ENCODE measurements around the gene GRB2. TPM values are rescaled to one million over a fixed set of nuclear protein-coding genes. Genes with fewer than 3 reads are reported as not detected.

Gene GRB2
- total RNA-seq, 1 donor from 2014 or later = 65.7 TPM

DNA sequence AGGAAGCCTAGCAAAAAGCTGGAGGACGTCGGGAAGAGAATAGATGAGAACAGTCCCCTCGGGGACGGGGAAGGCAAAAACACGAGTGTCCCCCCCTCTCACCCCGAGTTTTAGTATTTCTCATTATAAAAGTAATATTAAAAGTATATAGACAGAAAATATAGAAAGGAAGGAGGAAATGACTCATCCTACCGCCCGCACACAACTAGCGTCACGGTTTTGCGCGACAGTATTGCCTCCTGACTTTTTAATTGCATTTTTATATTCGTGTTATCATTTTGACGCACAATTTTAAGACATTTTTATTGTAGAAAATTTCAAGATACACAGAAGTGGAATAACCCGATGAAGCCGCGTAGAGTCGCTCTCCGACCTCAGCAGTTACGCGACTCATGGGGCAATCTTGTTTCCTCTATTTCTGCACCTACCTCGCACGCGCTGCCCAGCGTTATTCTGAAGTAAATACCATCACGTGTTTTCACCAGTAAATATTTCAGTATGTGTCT, 115.6 kb downstream of the GRB2 start:
- peak overlapping the region; percentile 86 to 90 for H3K27ac ChIP-seq
- peak overlapping the region; percentile 69 to 80 for H3K4me3 ChIP-seq
- no peaks in the 10 kb centered on the region for H3K9me3 ChIP-seq
- no peaks in the 10 kb centered on the region for H3K27me3 ChIP-seq
- peak in 1 of 2 donors; percentile 80 for DNase-seq (ENCODE audit: low spot score in 2 of 2)
- intact Hi-C loops (cut with DNase I) = loop anchor here (1.0 kb wide), 3 partner anchors 19 to 377 kb away; partner anchors contain the start of genes GRB2, MIF4GD, RECQL5 and SAP30BP
- TF ChIP-seq, protein P1, sequence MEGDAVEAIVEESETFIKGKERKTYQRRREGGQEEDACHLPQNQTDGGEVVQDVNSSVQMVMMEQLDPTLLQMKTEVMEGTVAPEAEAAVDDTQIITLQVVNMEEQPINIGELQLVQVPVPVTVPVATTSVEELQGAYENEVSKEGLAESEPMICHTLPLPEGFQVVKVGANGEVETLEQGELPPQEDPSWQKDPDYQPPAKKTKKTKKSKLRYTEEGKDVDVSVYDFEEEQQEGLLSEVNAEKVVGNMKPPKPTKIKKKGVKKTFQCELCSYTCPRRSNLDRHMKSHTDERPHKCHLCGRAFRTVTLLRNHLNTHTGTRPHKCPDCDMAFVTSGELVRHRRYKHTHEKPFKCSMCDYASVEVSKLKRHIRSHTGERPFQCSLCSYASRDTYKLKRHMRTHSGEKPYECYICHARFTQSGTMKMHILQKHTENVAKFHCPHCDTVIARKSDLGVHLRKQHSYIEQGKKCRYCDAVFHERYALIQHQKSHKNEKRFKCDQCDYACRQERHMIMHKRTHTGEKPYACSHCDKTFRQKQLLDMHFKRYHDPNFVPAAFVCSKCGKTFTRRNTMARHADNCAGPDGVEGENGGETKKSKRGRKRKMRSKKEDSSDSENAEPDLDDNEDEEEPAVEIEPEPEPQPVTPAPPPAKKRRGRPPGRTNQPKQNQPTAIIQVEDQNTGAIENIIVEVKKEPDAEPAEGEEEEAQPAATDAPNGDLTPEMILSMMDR (IDR thresholded peaks at IDR 0.05) = peak in 1 of 3 experiments; percentile 37
- H3K36me3 ChIP-seq = peaks cover 0 to 7% of the 10 kb centered on the region in 2 donors
- no peaks in the 10 kb centered on the region for H3K4me1 ChIP-seq

GRCh38 chr17:75289115-75289831, 116.2 kb downstream of the GRB2 start, which contains the start of gene SLC25A19:
TSS of gene SLC25A19 (minus strand) at chr17:75289433. CDS start at chr17:75286764, 2,669 bp downstream.
- intact Hi-C loops (cut with DNase I) = loop anchor here (1.0 kb wide), 3 partner anchors 18 to 378 kb away; partner anchors contain the start of genes GRB2, MIF4GD, RECQL5 and SAP30BP
- Histone ChIP-seq H3K27ac (peak within 1 kb of the TSS; percentile 86 to 90), H3K9me3 (no peaks in the 10 kb centered on the region), H3K4me1 (no peaks in the 10 kb centered on the region), H3K27me3 (no peaks in the 10 kb centered on the region), H3K4me3 (peak within 1 kb of the TSS; percentile 69 to 80), H3K36me3 (peaks cover 0 to 7% of the 10 kb centered on the region in 2 donors)
- TF ChIP-seq, protein P1 (IDR thresholded peaks at IDR 0.05) = peak in 1 of 3 experiments; percentile 9
- peak; percentile 94 to 99 for DNase-seq (ENCODE audit: low spot score in 2 of 2)

GRCh38 chr17:75288770-75289114, 116.7 kb downstream of the GRB2 start:
- Histone ChIP-seq H3K27me3 (no peaks in the 10 kb centered on the region), H3K4me1 (no peaks in the 10 kb centered on the region), H3K4me3 (peak overlapping the region; percentile 69 to 80), H3K36me3 (peaks cover 0 to 7% of the 10 kb centered on the region in 2 donors), H3K27ac (peak overlapping the region; percentile 51 to 90), H3K9me3 (no peaks in the 10 kb centered on the region)
- intact Hi-C loops (cut with DNase I) = loop anchor here (1.0 kb wide), 3 partner anchors 17 to 379 kb away; partner anchors contain the start of genes GRB2, MIF4GD, RECQL5 and SAP30BP
- TF ChIP-seq, protein P1 (IDR thresholded peaks at IDR 0.05) = no peak
- no peak for DNase-seq (ENCODE audit: low spot score in 2 of 2)

GRCh38 chr17:75288359-75288758, 117.1 kb downstream of the GRB2 start:
- intact Hi-C loops (cut with DNase I) = no loop called here
- no peak overlapping the region for H3K27ac ChIP-seq
- no peaks in the 10 kb centered on the region for H3K9me3 ChIP-seq
- H3K4me3 ChIP-seq = peak overlapping the region; percentile 69 to 80
- H3K4me1 ChIP-seq = no peaks in the 10 kb centered on the region
- H3K27me3 ChIP-seq = no peaks in the 10 kb centered on the region
- DNase-seq (ENCODE audit: low spot score in 2 of 2) = no peak
- TF ChIP-seq, protein P1 (IDR thresholded peaks at IDR 0.05) = no peak
- peaks cover 0 to 7% of the 10 kb centered on the region in 2 donors for H3K36me3 ChIP-seq

DNA sequence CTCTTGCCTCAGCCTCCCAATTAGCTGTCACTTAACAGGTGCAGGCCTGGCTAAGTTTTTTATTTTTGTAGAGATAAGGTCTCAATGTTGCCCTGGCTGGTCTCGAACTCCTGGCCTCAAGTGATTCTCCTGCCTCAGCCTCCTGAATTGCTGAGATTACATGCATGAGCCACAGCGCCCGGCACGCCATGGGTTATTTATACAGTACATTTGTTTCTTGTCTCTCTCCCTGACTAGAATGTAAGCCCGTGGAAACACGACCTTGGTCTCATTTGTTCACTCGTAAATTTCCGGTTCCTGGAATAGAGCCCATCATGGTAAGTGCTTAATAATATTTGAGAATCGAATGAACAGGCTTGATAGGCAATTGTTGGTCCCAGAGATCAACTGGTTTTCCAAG, 118.3 kb downstream of the GRB2 start:
- Histone ChIP-seq H3K9me3 (no peaks in the 10 kb centered on the region), H3K27ac (no peak overlapping the region), H3K4me1 (no peaks in the 10 kb centered on the region), H3K4me3 (no peak overlapping the region), H3K36me3 (peaks cover 2 to 10% of the 10 kb centered on the region in 2 donors), H3K27me3 (no peaks in the 10 kb centered on the region)
- intact Hi-C loops (cut with DNase I) = no loop called here
- no peak for DNase-seq (ENCODE audit: low spot score in 2 of 2)
- TF ChIP-seq, protein P1 (IDR thresholded peaks at IDR 0.05) = no peak

Data from ascending aorta (tissue), 2 donors.